Measurements from ENCODE around the gene PTGS1. TPM values are rescaled to one million over a fixed set of nuclear protein-coding genes. Genes with fewer than 3 reads are reported as not detected.
A peak's percentile ranks its signal among the peaks of the same experiment; 100 is the strongest.

PTGS1 gene
- total RNA-seq, 4 donors from 2014 or later: 72.2 to 119 (median 84.1) TPM

DNA sequence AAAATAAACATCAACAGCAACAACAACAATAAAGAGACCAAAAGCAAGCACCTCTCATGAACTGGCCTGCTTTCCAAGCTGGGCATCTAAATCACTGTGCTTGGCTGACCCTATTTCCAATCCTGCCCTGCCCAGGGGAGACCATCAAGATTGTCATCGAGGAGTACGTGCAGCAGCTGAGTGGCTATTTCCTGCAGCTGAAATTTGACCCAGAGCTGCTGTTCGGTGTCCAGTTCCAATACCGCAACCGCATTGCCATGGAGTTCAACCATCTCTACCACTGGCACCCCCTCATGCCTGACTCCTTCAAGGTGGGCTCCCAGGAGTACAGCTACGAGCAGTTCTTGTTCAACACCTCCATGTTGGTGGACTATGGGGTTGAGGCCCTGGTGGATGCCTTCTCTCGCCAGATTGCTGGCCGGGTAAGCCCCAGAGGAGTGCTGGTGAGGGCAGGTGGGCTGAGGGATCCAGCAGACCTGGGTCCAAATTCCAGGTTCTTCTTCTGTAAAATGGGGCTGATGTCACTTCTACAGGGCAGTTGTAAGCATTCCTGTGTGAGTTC, 15.6 kb downstream of the PTGS1 start:
- H3K36me3 ChIP-seq: peaks cover 0 to 68% (median 27%) of the 10 kb centered on the region in 4 donors
- WGBS: 98% methylated on average over 8 of the region's 8 CpGs

DNA sequence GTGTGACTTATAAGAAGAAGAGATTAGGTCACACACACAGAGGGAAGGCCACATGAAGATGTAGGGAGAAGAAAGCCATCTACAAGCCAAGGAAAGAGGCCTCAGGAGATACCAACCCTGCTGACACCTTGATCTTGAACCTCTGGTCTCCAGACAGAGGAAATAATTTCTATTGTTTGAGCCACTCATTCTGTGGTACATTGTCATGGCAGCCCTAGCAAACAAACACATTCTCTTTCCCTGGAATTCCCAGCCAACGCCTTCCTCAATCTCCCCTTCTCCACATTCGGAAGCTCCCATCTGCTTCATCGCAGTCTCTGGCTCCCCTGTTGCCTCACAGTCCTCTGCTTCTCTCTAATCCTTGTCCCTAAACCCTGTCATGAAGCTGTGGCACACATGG, 16.7 kb downstream of the PTGS1 start:
- Histone ChIP-seq H3K27ac (replicated peaks in 1 of 4) (peak overlapping the region in 1 of 4 donors; percentile 39), H3K4me3 (no peak overlapping the region), H3K4me1 (peaks cover 4 to 32% (median 22%) of the 10 kb centered on the region in 4 donors), H3K9me3 (no peaks in the 10 kb centered on the region), H3K36me3 (peaks cover 0 to 73% (median 30%) of the 10 kb centered on the region in 4 donors), H3K27me3 (no peaks in the 10 kb centered on the region)
- DNase-seq (ENCODE audit: extremely low spot score): no peak
- intact Hi-C loops (cut with DNase I): no loop called here
- 95% methylated on average over 3 of the region's 3 CpGs for WGBS
- TF ChIP-seq POLR2A (IDR thresholded peaks at IDR 0.05; ENCODE audit: low read depth) (no peak), EP300 (IDR thresholded peaks at IDR 0.05) (no peak), POLR2AphosphoS5 (IDR thresholded peaks at IDR 0.05) (no peak)
- TF ChIP-seq, protein P1, sequence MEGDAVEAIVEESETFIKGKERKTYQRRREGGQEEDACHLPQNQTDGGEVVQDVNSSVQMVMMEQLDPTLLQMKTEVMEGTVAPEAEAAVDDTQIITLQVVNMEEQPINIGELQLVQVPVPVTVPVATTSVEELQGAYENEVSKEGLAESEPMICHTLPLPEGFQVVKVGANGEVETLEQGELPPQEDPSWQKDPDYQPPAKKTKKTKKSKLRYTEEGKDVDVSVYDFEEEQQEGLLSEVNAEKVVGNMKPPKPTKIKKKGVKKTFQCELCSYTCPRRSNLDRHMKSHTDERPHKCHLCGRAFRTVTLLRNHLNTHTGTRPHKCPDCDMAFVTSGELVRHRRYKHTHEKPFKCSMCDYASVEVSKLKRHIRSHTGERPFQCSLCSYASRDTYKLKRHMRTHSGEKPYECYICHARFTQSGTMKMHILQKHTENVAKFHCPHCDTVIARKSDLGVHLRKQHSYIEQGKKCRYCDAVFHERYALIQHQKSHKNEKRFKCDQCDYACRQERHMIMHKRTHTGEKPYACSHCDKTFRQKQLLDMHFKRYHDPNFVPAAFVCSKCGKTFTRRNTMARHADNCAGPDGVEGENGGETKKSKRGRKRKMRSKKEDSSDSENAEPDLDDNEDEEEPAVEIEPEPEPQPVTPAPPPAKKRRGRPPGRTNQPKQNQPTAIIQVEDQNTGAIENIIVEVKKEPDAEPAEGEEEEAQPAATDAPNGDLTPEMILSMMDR (IDR thresholded peaks at IDR 0.05): no peak

More for the DNA sequence above, 15.6 kb downstream of the PTGS1 start:
- no peak overlapping the region for H3K27ac ChIP-seq (replicated peaks in 1 of 4)
- no peak for DNase-seq (ENCODE audit: extremely low spot score)
- TF ChIP-seq, protein P1 (IDR thresholded peaks at IDR 0.05): no peak
- no peak for TF ChIP-seq EP300 (IDR thresholded peaks at IDR 0.05)
- no peak for TF ChIP-seq POLR2AphosphoS5 (IDR thresholded peaks at IDR 0.05)
- H3K4me1 ChIP-seq: peaks cover 4 to 35% (median 23%) of the 10 kb centered on the region in 4 donors
- no peak overlapping the region for H3K4me3 ChIP-seq
- no peaks in the 10 kb centered on the region for H3K27me3 ChIP-seq
- H3K9me3 ChIP-seq: no peaks in the 10 kb centered on the region
- intact Hi-C loops (cut with DNase I): no loop called here

DNA sequence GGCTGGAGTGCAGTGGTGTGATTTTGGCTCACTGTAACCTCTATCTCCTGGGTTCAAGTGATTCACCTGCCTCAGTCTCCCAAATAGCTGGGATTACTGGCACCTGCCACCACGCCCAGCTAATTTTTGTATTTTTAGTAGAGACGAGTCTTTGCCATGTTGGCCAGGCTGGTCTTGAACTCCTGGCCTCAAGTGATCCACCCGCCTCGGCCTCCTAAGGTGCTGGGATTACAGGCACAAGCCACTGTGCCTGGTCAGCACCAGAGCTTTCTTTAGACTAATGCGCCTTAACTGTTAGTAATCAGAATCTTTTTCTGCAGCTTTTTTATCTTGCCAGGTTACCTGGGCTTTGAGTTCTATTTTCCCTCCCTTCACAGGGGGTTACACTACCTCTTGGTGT, 18.4 kb downstream of the PTGS1 start:
- WGBS: 96% methylated on average over 5 of the region's 5 CpGs
- H3K27ac ChIP-seq (replicated peaks in 1 of 4): peak overlapping the region in 3 of 4 donors; percentile 5 to 39 (median 18)
- H3K36me3 ChIP-seq: peaks cover 0 to 76% (median 29%) of the 10 kb centered on the region in 4 donors
- no peaks in the 10 kb centered on the region for H3K9me3 ChIP-seq
- H3K4me1 ChIP-seq: peaks cover 5 to 31% (median 20%) of the 10 kb centered on the region in 4 donors
- no peak for TF ChIP-seq EP300 (IDR thresholded peaks at IDR 0.05)
- TF ChIP-seq POLR2A (IDR thresholded peaks at IDR 0.05; ENCODE audit: low read depth): no peak
- no peak for TF ChIP-seq POLR2AphosphoS5 (IDR thresholded peaks at IDR 0.05)
- TF ChIP-seq, protein P1 (IDR thresholded peaks at IDR 0.05): no peak
- H3K27me3 ChIP-seq: no peaks in the 10 kb centered on the region
- no peak overlapping the region for H3K4me3 ChIP-seq
- intact Hi-C loops (cut with DNase I): no loop called here
- no peak for DNase-seq (ENCODE audit: extremely low spot score)

DNA sequence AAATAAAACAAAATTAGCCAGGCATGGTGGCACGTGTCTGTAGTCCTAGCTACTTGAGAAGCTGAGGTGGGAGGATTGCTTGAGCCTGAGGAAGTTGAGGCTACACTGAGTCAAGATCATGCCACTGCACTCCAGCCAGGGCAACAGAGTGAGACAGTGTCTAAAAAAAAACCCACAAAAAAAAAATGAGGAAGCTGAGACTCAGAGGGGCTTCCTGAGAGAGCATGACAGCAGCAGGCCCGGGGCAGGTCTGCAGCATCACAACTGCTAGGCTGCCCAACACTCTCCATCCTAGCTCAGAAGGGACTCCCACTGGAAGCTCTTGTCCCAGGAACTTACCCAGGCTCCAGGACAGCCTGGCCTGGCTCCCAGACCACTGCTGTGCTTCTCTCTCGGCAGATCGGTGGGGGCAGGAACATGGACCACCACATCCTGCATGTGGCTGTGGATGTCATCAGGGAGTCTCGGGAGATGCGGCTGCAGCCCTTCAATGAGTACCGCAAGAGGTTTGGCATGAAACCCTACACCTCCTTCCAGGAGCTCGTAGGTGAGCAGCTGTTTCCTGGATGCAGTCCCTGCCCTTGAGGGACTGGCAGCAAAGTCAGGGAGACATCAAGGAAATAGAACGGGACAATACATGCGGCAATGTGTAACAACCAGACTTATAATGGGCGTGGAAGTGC, 19.1 kb downstream of the PTGS1 start:
- Histone ChIP-seq H3K27ac (replicated peaks in 1 of 4) (peak overlapping the region; percentile 5 to 39 (median 23)), H3K4me1 (peaks cover 5 to 33% (median 24%) of the 10 kb centered on the region in 4 donors), H3K9me3 (no peaks in the 10 kb centered on the region), H3K4me3 (no peak overlapping the region), H3K27me3 (no peaks in the 10 kb centered on the region), H3K36me3 (peaks cover 0 to 68% (median 26%) of the 10 kb centered on the region in 4 donors)
- peak; percentile 60 for DNase-seq (ENCODE audit: extremely low spot score)
- TF ChIP-seq POLR2AphosphoS5 (IDR thresholded peaks at IDR 0.05): no peak
- no peak for TF ChIP-seq EP300 (IDR thresholded peaks at IDR 0.05)
- no peak for TF ChIP-seq POLR2A (IDR thresholded peaks at IDR 0.05; ENCODE audit: low read depth)
- TF ChIP-seq, protein P1 (IDR thresholded peaks at IDR 0.05): no peak
- 59% methylated on average over 11 of the region's 11 CpGs for WGBS
- intact Hi-C loops (cut with DNase I): no loop called here
